ENCODE measurements around the gene PIH1D2.

GRCh38 chr11:112033902-112034301 lies 39.9 kb downstream of the PIH1D2 start:
- no peak for TF ChIP-seq EZH2 (IDR thresholded peaks at IDR 0.05)
- TF ChIP-seq SP1 (IDR thresholded peaks at IDR 0.05; ENCODE audit: low read depth) = no peak
- TF ChIP-seq CTCF (IDR thresholded peaks at IDR 0.05 in 2 of 3, conservative IDR thresholded peaks at IDR 0.05 in 1 of 3; ENCODE audit: borderline replicate concordance in 1 of 3, insufficient read depth in 1 of 3, low read depth in 2 of 3, low read length in 2 of 3) = no peak
- no peak for TF ChIP-seq POLR2A (IDR thresholded peaks at IDR 0.05; ENCODE audit: borderline replicate concordance, extremely low read depth, insufficient read depth, insufficient read length)
- TF ChIP-seq ZFX (IDR thresholded peaks at IDR 0.05) = no peak
- TF ChIP-seq POLR2AphosphoS5 (IDR thresholded peaks at IDR 0.05; ENCODE audit: low read depth, low read length) = no peak
- TF ChIP-seq, protein P1, sequence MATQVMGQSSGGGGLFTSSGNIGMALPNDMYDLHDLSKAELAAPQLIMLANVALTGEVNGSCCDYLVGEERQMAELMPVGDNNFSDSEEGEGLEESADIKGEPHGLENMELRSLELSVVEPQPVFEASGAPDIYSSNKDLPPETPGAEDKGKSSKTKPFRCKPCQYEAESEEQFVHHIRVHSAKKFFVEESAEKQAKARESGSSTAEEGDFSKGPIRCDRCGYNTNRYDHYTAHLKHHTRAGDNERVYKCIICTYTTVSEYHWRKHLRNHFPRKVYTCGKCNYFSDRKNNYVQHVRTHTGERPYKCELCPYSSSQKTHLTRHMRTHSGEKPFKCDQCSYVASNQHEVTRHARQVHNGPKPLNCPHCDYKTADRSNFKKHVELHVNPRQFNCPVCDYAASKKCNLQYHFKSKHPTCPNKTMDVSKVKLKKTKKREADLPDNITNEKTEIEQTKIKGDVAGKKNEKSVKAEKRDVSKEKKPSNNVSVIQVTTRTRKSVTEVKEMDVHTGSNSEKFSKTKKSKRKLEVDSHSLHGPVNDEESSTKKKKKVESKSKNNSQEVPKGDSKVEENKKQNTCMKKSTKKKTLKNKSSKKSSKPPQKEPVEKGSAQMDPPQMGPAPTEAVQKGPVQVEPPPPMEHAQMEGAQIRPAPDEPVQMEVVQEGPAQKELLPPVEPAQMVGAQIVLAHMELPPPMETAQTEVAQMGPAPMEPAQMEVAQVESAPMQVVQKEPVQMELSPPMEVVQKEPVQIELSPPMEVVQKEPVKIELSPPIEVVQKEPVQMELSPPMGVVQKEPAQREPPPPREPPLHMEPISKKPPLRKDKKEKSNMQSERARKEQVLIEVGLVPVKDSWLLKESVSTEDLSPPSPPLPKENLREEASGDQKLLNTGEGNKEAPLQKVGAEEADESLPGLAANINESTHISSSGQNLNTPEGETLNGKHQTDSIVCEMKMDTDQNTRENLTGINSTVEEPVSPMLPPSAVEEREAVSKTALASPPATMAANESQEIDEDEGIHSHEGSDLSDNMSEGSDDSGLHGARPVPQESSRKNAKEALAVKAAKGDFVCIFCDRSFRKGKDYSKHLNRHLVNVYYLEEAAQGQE (IDR thresholded peaks at IDR 0.05; ENCODE audit: low read depth) = no peak
- TF ChIP-seq SRF (IDR thresholded peaks at IDR 0.05; ENCODE audit: low read depth) = no peak
- TF ChIP-seq TCF7L2 (IDR thresholded peaks at IDR 0.05; ENCODE audit: borderline replicate concordance, extremely low read depth, insufficient read depth, insufficient read length) = no peak
